ENCODE measurements around the gene KLHL42.

Gene KLHL42

GRCh38 chr12:27852117-27852516 lies 72.1 kb downstream of the KLHL42 start:
- H3K9me3 ChIP-seq (ENCODE audit: control insufficient read depth in 1 of 2, low read length in 2 of 2): no peaks in the 10 kb centered on the region
- no peaks in the 10 kb centered on the region for H3K27me3 ChIP-seq (ENCODE audit: control insufficient read depth in 1 of 2, insufficient read depth in 2 of 2, low read length in 2 of 2)
- no peaks in the 10 kb centered on the region for H3K4me1 ChIP-seq (ENCODE audit: control insufficient read depth in 1 of 2, insufficient read depth in 2 of 2, low read length in 2 of 2)
- no peaks in the 10 kb centered on the region for H3K36me3 ChIP-seq (ENCODE audit: control insufficient read depth in 1 of 2, insufficient read depth in 2 of 2, low read length in 2 of 2)
- H3K4me3 ChIP-seq (ENCODE audit: low read depth in 1 of 2, low read length in 2 of 2): no peak overlapping the region
- H3K27ac ChIP-seq (ENCODE audit: low read depth, low read length): no peak overlapping the region
- H3K9ac ChIP-seq (ENCODE audit: low read depth in 1 of 2, low read length in 2 of 2): no peak overlapping the region
